HepG2 (cell line): ENCODE measurements around the gene IMMT. TPM values are rescaled to one million over a fixed set of nuclear protein-coding genes. Genes with fewer than 3 reads are reported as not detected.

ENCODE experiments used
- ARID2 ChIP-seq: sonication (generic); formaldehyde crosslinking; IDR thresholded peaks from 2 replicates; pipeline ENCODE4 v1.8.1; 2022; ENCODE audit warnings: mild to moderate bottlenecking, missing genetic modification reagents, borderline replicate concordance
- ARNT2 ChIP-seq: sonication (generic); formaldehyde crosslinking; IDR thresholded peaks from 2 replicates; pipeline ENCODE4 v1.8.0; 2022; ENCODE audit warnings: mild to moderate bottlenecking, low read depth, missing genetic modification reagents, moderate library complexity
- EP300 ChIP-seq, 3 experiments: sonication (generic) in 1 of 3; formaldehyde crosslinking in 1 of 3; IDR thresholded peaks; 2 replicates each; pipeline versions ENCODE4 v1.5.1 to v1.6.1; 2011 to 2020; ENCODE audit warnings: low read depth in 2 of 3, low read length in 2 of 3, borderline replicate concordance in 1 of 3, improper control_type of control experiment in 1 of 3, mild to moderate bottlenecking in 1 of 3, missing genetic modification reagents in 1 of 3, moderate library complexity in 1 of 3
- FOXJ3 ChIP-seq: sonication (generic); formaldehyde crosslinking; IDR thresholded peaks from 2 replicates; pipeline ENCODE4 v1.4.0; 2020; ENCODE audit warnings: missing genetic modification reagents, mild to moderate bottlenecking, borderline replicate concordance
- GATAD2A ChIP-seq: IDR thresholded peaks from 2 replicates; pipeline ENCODE4 v1.6.1; 2016
- HIVEP1 ChIP-seq: sonication (generic); formaldehyde crosslinking; IDR thresholded peaks from 2 replicates; pipeline ENCODE4 v1.4.0; 2020; ENCODE audit warnings: mild to moderate bottlenecking, missing genetic modification reagents
- HNF4G ChIP-seq, 2 experiments: sonication (generic) in 1 of 2; formaldehyde crosslinking in 1 of 2; IDR thresholded peaks; 2 replicates each; pipeline versions ENCODE4 v1.4.0 to v1.6.1; 2011 to 2020; ENCODE audit warnings: borderline replicate concordance in 2 of 2, low read depth in 2 of 2, mild to moderate bottlenecking in 2 of 2, low read length in 1 of 2, missing genetic modification reagents in 1 of 2, moderate library complexity in 1 of 2
- NR2F1 ChIP-seq, 2 experiments: fragments of 450-650 bp in 1 of 2; formaldehyde crosslinking in 1 of 2; IDR thresholded peaks; 2 replicates each; pipeline versions ENCODE4 v1.5.0 to v1.6.1; 2016 to 2020; ENCODE audit warnings: mild to moderate bottlenecking in 1 of 2, missing compliant biosample characterization in 1 of 2, missing genetic modification reagents in 1 of 2, moderate library complexity in 1 of 2
- PITX1 ChIP-seq: sonication (generic); formaldehyde crosslinking; IDR thresholded peaks from 2 replicates; pipeline ENCODE4 v1.5.1; 2020; ENCODE audit warnings: mild to moderate bottlenecking, missing genetic modification reagents
- RXRB ChIP-seq: IDR thresholded peaks from 2 replicates; pipeline ENCODE4 v1.6.1; 2016; ENCODE audit warnings: borderline replicate concordance, missing genetic modification reagents, missing compliant biosample characterization
- SOX13 ChIP-seq, 3 experiments: fragments of 450-650 bp in 1 of 3; sonication (generic) in 1 of 3; formaldehyde crosslinking in 1 of 3; IDR thresholded peaks in 2 of 3; conservative IDR thresholded peaks in 1 of 3; 2 replicates each; pipeline versions ENCODE4 v1.5.0 to v1.6.1; 2016 to 2020; ENCODE audit warnings: antibody characterized with exemption in 1 of 3, mild to moderate bottlenecking in 1 of 3, missing compliant biosample characterization in 1 of 3, missing genetic modification reagents in 1 of 3, moderate library complexity in 1 of 3
- TCF7L2 ChIP-seq: IDR thresholded peaks from 2 replicates; pipeline ENCODE4 v1.6.1; 2011; ENCODE audit warnings: mild to moderate bottlenecking, low read depth, low read length, moderate library complexity
- TSC22D2 ChIP-seq: sonication (generic); formaldehyde crosslinking; IDR thresholded peaks from 2 replicates; pipeline ENCODE4 v1.5.1; 2020; ENCODE audit warnings: missing genetic modification reagents, mild to moderate bottlenecking, borderline replicate concordance
- ZNF17 ChIP-seq: sonication (generic); formaldehyde crosslinking; IDR thresholded peaks from 2 replicates; pipeline ENCODE4 v1.5.0; 2020; ENCODE audit warnings: mild to moderate bottlenecking, missing genetic modification reagents
- ZNF263 ChIP-seq: sonication (generic); formaldehyde crosslinking; IDR thresholded peaks from 2 replicates; pipeline ENCODE4 v1.4.0; 2020; ENCODE audit warnings: missing genetic modification reagents
- ZNF292 ChIP-seq: sonication (generic); formaldehyde crosslinking; IDR thresholded peaks from 2 replicates; pipeline ENCODE4 v1.8.1; 2022; ENCODE audit warnings: mild to moderate bottlenecking, low read depth, missing genetic modification reagents, borderline replicate concordance
- ZNF331 ChIP-seq: sonication (generic); formaldehyde crosslinking; IDR thresholded peaks from 2 replicates; pipeline ENCODE4 v1.4.0; 2020; ENCODE audit warnings: missing genetic modification reagents
- ZNF713 ChIP-seq: sonication (generic); formaldehyde crosslinking; IDR thresholded peaks from 2 replicates; pipeline ENCODE4 v1.4.0; 2020; ENCODE audit warnings: mild to moderate bottlenecking, missing genetic modification reagents
- polyA plus RNA-seq, 8 experiments: library from polyadenylated mRNA; depleted of rRNA in 3 of 8; stranded (reverse) in 7 of 8; unstranded in 1 of 8; fragments of >200 nt; fragmentation: Illumina TruSeq in 4 of 8; extraction: Trizol in 4 of 8; gene quantifications; 2 replicates each; pipeline versions ENCODE4 v1.2.1 to v1.2.3, GENCODE V29; 2011 to 2016; ENCODE audit warnings: low read depth in 4 of 8, missing spikeins in 1 of 8, mixed read lengths in 1 of 8; ENCODE audit not compliant: insufficient read depth in 1 of 8
- total RNA-seq, 5 experiments: library from RNA; depleted of rRNA; stranded (reverse); fragments of >200 nt; fragmentation: Illumina TruSeq; extraction: Trizol; gene quantifications; 2 replicates each; pipeline ENCODE4 v1.2.3, GENCODE V29; 2016; ENCODE audit warnings: low read depth in 1 of 5
- TF ChIP-seq, protein P1 (sequence below), 2 experiments: sonication (generic) in 1 of 2; formaldehyde crosslinking in 1 of 2; IDR thresholded peaks; 2 replicates each; pipeline versions ENCODE4 v1.5.1 to v1.6.1; 2011 to 2020; ENCODE audit warnings: borderline replicate concordance in 1 of 2, low read depth in 1 of 2, low read length in 1 of 2, mild to moderate bottlenecking in 1 of 2, missing genetic modification reagents in 1 of 2, moderate library complexity in 1 of 2

Gene IMMT
- total and polyA plus RNA-seq, 2 of the 13 experiments (the other 11 are each of a cell fraction or from before 2014, with no cell fraction given), result 63.5 to 119 TPM

GRCh38 chr2:86235196-86235980 is 40.1 kb upstream of the IMMT start (continued):
- TF ChIP-seq ZNF263 (no peak), ZNF331 (CRISPR knock-in tag) (peak; percentile 44; the same call in 1 of the 2 replicates), FOXJ3 (CRISPR knock-in tag) (peak; percentile 60; the same call in 1 of the 2 replicates), HIVEP1 (CRISPR knock-in tag) (no peak), ZNF17 (no peak), ARNT2 (CRISPR knock-in tag) (no peak), ZNF292 (CRISPR knock-in tag) (peak; percentile 54; the same call in 1 of the 2 replicates), EP300 (IDR thresholded peaks at IDR 0.05; ENCODE audit: low read depth in 2 of 2, low read length in 2 of 2) (peak in 1 of 2 experiments; percentile 56; a peak in 2 of 4 replicates), EP300 (CRISPR knock-in tag; IDR thresholded peaks at IDR 0.05; ENCODE audit: borderline replicate concordance) (no peak), TCF7L2 (no peak), ZNF713 (no peak), SOX13 (IDR thresholded peaks at IDR 0.05) (0 out of 2 replicates have a peak, but pooled peaks have one; percentile 47), SOX13 (CRISPR knock-in tag; conservative IDR thresholded peaks at IDR 0.05 in 1 of 2, IDR thresholded peaks at IDR 0.05 in 1 of 2) (peak in 1 of 2 experiments; percentile 82; a peak in 2 of 4 replicates), GATAD2A (CRISPR knock-in tag) (0 out of 2 replicates have a peak, but pooled peaks have one; percentile 21), TSC22D2 (CRISPR knock-in tag) (no peak), HNF4G (IDR thresholded peaks at IDR 0.05; ENCODE audit: borderline replicate concordance, low read depth, low read length) (peak; percentile 63), HNF4G (CRISPR knock-in tag; IDR thresholded peaks at IDR 0.05; ENCODE audit: borderline replicate concordance, low read depth) (peak; percentile 42; the same call in 1 of the 2 replicates), PITX1 (CRISPR knock-in tag) (peak; percentile 56), ARID2 (no peak), NR2F1 (CRISPR knock-in tag; IDR thresholded peaks at IDR 0.05) (peak in 1 of 2 experiments; percentile 30; a peak in 1 of 4 replicates), RXRB (CRISPR knock-in tag) (peak; percentile 35; the same call in 1 of the 2 replicates)
- TF ChIP-seq, protein P1, sequence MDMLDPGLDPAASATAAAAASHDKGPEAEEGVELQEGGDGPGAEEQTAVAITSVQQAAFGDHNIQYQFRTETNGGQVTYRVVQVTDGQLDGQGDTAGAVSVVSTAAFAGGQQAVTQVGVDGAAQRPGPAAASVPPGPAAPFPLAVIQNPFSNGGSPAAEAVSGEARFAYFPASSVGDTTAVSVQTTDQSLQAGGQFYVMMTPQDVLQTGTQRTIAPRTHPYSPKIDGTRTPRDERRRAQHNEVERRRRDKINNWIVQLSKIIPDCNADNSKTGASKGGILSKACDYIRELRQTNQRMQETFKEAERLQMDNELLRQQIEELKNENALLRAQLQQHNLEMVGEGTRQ (IDR thresholded peaks at IDR 0.05; ENCODE audit: low read depth, low read length), result no peak
- TF ChIP-seq, protein P1 (CRISPR knock-in tag; IDR thresholded peaks at IDR 0.05; ENCODE audit: borderline replicate concordance), result no peak
